ENCODE measurements around the gene TMEM38B. TPM values are rescaled to one million over a fixed set of nuclear protein-coding genes. Genes with fewer than 3 reads are reported as not detected.

TMEM38B gene
- total and polyA plus RNA-seq, 2 of the 8 experiments (the other 6 are each of a cell fraction or from before 2014, with no cell fraction given), result 10.6 to 12.4 TPM

DNA sequence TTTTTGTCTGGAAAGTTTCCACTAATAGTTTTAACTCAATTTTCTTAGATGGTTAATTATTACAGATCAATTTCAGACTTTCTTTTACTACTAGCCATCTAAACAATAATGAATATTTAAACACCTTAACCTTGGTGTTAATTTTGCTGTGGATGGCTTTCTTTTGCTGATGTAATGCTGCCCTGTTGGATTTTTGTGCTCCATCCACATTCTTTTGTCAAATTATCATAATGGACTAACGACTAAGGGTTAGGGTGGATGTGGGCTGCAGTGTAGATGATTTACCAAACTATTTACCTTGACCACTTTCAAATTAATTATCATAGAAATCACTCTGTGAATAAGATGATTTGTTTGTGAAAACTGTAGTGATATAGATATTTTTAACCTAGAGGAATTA is 15.6 kb upstream of the TMEM38B start (continued):
- TF ChIP-seq, protein P1, sequence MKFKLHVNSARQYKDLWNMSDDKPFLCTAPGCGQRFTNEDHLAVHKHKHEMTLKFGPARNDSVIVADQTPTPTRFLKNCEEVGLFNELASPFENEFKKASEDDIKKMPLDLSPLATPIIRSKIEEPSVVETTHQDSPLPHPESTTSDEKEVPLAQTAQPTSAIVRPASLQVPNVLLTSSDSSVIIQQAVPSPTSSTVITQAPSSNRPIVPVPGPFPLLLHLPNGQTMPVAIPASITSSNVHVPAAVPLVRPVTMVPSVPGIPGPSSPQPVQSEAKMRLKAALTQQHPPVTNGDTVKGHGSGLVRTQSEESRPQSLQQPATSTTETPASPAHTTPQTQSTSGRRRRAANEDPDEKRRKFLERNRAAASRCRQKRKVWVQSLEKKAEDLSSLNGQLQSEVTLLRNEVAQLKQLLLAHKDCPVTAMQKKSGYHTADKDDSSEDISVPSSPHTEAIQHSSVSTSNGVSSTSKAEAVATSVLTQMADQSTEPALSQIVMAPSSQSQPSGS (IDR thresholded peaks at IDR 0.05; ENCODE audit: low read length), result no peak
- TF ChIP-seq GTF2F1 (IDR thresholded peaks at IDR 0.05; ENCODE audit: borderline replicate concordance, low read depth, low read length), result no peak
- TF ChIP-seq RXRA (IDR thresholded peaks at IDR 0.05; ENCODE audit: insufficient read depth, low read depth, low read length), result no peak
- no peak for TF ChIP-seq SIX5 (IDR thresholded peaks at IDR 0.05; ENCODE audit: low read depth, low read length)
- no peak for TF ChIP-seq FOSL1 (IDR thresholded peaks at IDR 0.05; ENCODE audit: insufficient read depth, low read depth, low read length)
